ENCODE results near the gene ID2.

DNA sequence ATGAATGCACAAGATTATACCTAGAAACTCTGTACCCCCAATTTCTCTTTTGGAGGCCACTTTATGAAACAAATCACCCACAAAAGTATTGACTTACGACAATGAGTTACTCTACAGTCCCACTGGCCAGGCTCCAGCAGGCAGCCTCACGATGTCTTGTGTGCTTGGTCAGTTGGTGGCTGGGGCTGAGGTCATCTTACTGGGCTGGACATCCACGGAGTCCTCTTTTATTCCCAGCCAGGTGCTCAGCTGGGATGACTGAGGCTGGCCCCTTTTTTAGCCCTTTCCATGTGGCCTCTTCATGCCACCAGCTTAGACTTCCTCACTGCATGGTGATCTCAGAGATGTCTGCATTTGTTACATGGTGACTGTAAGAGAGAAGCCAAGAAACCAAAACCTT, 8.9 kb upstream of the ID2 start:
- TF ChIP-seq POLR2A (IDR thresholded peaks at IDR 0.05): no peak
- TF ChIP-seq, protein P1, sequence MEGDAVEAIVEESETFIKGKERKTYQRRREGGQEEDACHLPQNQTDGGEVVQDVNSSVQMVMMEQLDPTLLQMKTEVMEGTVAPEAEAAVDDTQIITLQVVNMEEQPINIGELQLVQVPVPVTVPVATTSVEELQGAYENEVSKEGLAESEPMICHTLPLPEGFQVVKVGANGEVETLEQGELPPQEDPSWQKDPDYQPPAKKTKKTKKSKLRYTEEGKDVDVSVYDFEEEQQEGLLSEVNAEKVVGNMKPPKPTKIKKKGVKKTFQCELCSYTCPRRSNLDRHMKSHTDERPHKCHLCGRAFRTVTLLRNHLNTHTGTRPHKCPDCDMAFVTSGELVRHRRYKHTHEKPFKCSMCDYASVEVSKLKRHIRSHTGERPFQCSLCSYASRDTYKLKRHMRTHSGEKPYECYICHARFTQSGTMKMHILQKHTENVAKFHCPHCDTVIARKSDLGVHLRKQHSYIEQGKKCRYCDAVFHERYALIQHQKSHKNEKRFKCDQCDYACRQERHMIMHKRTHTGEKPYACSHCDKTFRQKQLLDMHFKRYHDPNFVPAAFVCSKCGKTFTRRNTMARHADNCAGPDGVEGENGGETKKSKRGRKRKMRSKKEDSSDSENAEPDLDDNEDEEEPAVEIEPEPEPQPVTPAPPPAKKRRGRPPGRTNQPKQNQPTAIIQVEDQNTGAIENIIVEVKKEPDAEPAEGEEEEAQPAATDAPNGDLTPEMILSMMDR (IDR thresholded peaks at IDR 0.05): no peak
